H1 (cell line): ENCODE results near the gene MAFF. TPM values are rescaled to one million over a fixed set of nuclear protein-coding genes. Genes with fewer than 3 reads are reported as not detected.

Source experiments
- polyA plus RNA-seq, 7 experiments: library from polyadenylated mRNA; depleted of rRNA in 3 of 7; stranded (reverse) in 5 of 7; unstranded in 2 of 7; fragments of >200 nt in 5 of 7; fragments of 200-250 nt in 2 of 7; gene quantifications; 1 replicate in 5 of 7; 2 replicates in 1 of 7; 4 replicates in 1 of 7; pipeline versions ENCODE4 v1.2.1 to v1.2.3, GENCODE V29; 2011 to 2013; ENCODE audit warnings: missing spikeins in 2 of 7, mixed read lengths in 2 of 7
- total RNA-seq: library from RNA; stranded (reverse); fragmentation: NEBNext Ultra II Directional; extraction: Animal tissue kit (Norgen Biotek cat#: 25700); gene quantifications from 2 replicates; pipeline ENCODE4 v1.2.1, GENCODE V29; 2021
- TF ChIP-seq, protein P1 (sequence below): IDR thresholded peaks from 2 replicates; pipeline ENCODE4 v1.6.1; 2012; ENCODE audit warnings: inconsistent platforms

MAFF gene
- total and polyA plus RNA-seq, 2 of the 8 experiments (the other 6 are each of a cell fraction or from before 2014, with no cell fraction given): 1.5 to 6.3 TPM

DNA sequence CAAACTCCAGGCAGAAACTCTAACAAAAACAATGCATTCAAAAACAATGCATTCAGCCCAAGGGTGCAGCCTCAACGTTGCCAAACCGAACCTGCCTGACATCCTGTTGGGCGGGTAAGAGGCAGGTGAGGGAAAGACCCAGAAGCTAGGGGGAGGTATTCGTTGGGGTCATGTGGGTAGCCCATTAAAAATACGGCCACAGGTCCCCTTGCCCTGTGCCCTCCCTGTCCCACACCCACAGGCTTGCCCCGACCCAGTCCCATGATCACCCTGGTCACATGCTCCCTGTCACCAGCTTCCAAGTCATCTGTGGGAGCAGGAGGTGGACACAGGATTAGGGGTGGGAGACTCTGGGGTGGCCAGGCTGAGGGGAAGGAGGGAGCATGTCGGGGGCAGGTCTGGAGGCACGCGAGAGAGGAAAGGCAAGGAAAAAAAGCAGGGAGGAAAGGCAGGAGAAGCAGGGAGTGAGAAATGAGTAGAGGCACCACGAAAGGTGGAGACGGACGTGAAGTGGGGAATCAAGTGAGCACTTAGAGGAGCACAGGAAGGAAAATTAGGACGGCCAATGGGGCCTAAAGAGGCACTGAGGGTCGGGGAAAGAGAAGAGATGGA is 20.8 kb upstream of the MAFF start (continued):
- TF ChIP-seq, protein P1, sequence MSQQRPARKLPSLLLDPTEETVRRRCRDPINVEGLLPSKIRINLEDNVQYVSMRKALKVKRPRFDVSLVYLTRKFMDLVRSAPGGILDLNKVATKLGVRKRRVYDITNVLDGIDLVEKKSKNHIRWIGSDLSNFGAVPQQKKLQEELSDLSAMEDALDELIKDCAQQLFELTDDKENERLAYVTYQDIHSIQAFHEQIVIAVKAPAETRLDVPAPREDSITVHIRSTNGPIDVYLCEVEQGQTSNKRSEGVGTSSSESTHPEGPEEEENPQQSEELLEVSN: peak; percentile 82
